GM23338 (cell line): ENCODE results near the gene GAK. TPM values are rescaled to one million over a fixed set of nuclear protein-coding genes. Genes with fewer than 3 reads are reported as not detected.

ENCODE experiments used
- ATAC-seq: fragments of 200-7000 bp; cut with Tn5 transposase; 3 replicates; pipeline ENCODE4 v1.9.1; 2020
- DNase-seq: peaks from one replicate; pipeline ENCODE4 v3.0.0-alpha.2; 2015; ENCODE audit warnings: low spot score
- H2AFZ ChIP-seq: fragments of 200-600 bp; sonication (generic); 2 replicates; pipeline ENCODE4 v1.8.0; 2016; ENCODE audit warnings: antibody characterized with exemption, mild to moderate bottlenecking, moderate library complexity
- H3F3A ChIP-seq: fragments of 200-600 bp; sonication (generic); replicated peaks from 2 replicates; pipeline ENCODE4 v1.8.0; 2017; ENCODE audit warnings: antibody characterized with exemption, mixed run types, low read depth
- H3K27ac ChIP-seq: fragments of 200-600 bp; sonication (generic); 2 replicates; pipeline ENCODE4 v1.6.1; 2016; ENCODE audit warnings: low read depth
- H3K27me3 ChIP-seq: fragments of 200-600 bp; sonication (generic); 2 replicates; pipeline ENCODE4 v1.8.0; 2016; ENCODE audit warnings: mild to moderate bottlenecking, mixed run types, moderate library complexity; ENCODE audit not compliant: insufficient read depth
- H3K36me3 ChIP-seq: fragments of 200-600 bp; sonication (generic); 2 replicates; pipeline ENCODE4 v1.8.0; 2016; ENCODE audit warnings: mild to moderate bottlenecking; ENCODE audit not compliant: insufficient read depth
- H3K4me1 ChIP-seq: fragments of 200-600 bp; sonication (generic); 2 replicates; pipeline ENCODE4 v1.8.0; 2016; ENCODE audit warnings: mild to moderate bottlenecking, moderate library complexity; ENCODE audit not compliant: insufficient read depth
- H3K4me2 ChIP-seq: fragments of 200-600 bp; sonication (generic); 2 replicates; pipeline ENCODE4 v1.7.1; 2017; ENCODE audit warnings: mixed run types
- H3K4me3 ChIP-seq: fragments of 200-600 bp; sonication (generic); 2 replicates; pipeline ENCODE4 v1.6.1; 2016; ENCODE audit warnings: mixed run types
- H3K79me2 ChIP-seq: fragments of 200-600 bp; sonication (generic); replicated peaks from 2 replicates; pipeline ENCODE4 v1.8.0; 2017; ENCODE audit warnings: mild to moderate bottlenecking; ENCODE audit not compliant: insufficient read depth
- H3K9me2 ChIP-seq: fragments of 200-600 bp; sonication (generic); 2 replicates; pipeline ENCODE4 v1.8.0; 2017; ENCODE audit not compliant: insufficient read depth
- H4K20me1 ChIP-seq: fragments of 200-600 bp; sonication (generic); replicated peaks from 2 replicates; pipeline ENCODE4 v1.8.0; 2017; ENCODE audit warnings: mild to moderate bottlenecking; ENCODE audit not compliant: insufficient read depth
- H3K27ac Mint-ChIP-seq: 2 replicates; pipeline ENCODE4 v1.8.0; 2020; ENCODE audit warnings: inconsistent platforms, mild to moderate bottlenecking, moderate library complexity, mixed read lengths
- H3K27me3 Mint-ChIP-seq: 3 replicates; pipeline ENCODE4 v1.8.0; 2022; ENCODE audit warnings: low read depth, mild to moderate bottlenecking, moderate library complexity, mixed read lengths, inconsistent platforms; ENCODE audit not compliant: insufficient read depth, poor library complexity
- H3K36me3 Mint-ChIP-seq: 3 replicates; pipeline ENCODE4 v1.8.0; 2021; ENCODE audit warnings: low read depth, mild to moderate bottlenecking, inconsistent platforms, moderate library complexity, mixed read lengths
- H3K4me1 Mint-ChIP-seq: 3 replicates; pipeline ENCODE4 v1.8.0; 2020; ENCODE audit warnings: mild to moderate bottlenecking, inconsistent platforms, mixed read lengths
- H3K4me3 Mint-ChIP-seq: 3 replicates; pipeline ENCODE4 v1.8.0; 2021; ENCODE audit warnings: moderate library complexity, mild to moderate bottlenecking, inconsistent platforms, mixed read lengths
- H3K9me3 Mint-ChIP-seq: 3 replicates; pipeline ENCODE4 v1.8.0; 2020; ENCODE audit warnings: moderate library complexity, mild to moderate bottlenecking, inconsistent platforms, mixed read lengths
- polyA plus RNA-seq: library from polyadenylated mRNA; unstranded; fragments of >200 nt; fragmentation: Nextera tagmentation; extraction: Ambion mirVana; gene quantifications from 2 replicates; pipeline ENCODE4 v1.2.1, GENCODE V29; 2016
- total RNA-seq: library from RNA; depleted of rRNA; stranded (reverse); fragments of >200 nt; shearing (Covaris generic); gene quantifications from 2 replicates; pipeline ENCODE4 v1.2.3, GENCODE V29; 2014
- TF ChIP-seq, protein P1 (sequence below): fragments of 250-450 bp; sonication (Bioruptor Pico); IDR thresholded peaks from 2 replicates; pipeline ENCODE4 v1.5.0; 2020; ENCODE audit warnings: mild to moderate bottlenecking, moderate library complexity
- TF ChIP-seq, protein P2 (sequence below), 2 experiments: fragments of 200-600 bp in 1 of 2; sonication (generic) in 1 of 2; conservative IDR thresholded peaks; 2 replicates each; pipeline versions ENCODE4 v1.5.1 to v1.6.1; 2016 to 2017; ENCODE audit warnings: antibody characterized with exemption in 2 of 2, low read depth in 2 of 2, mild to moderate bottlenecking in 2 of 2, moderate library complexity in 1 of 2

Gene GAK
- total and polyA plus RNA-seq, 2 experiments from 2014 or later: 48.5 to 124 TPM

DNA sequence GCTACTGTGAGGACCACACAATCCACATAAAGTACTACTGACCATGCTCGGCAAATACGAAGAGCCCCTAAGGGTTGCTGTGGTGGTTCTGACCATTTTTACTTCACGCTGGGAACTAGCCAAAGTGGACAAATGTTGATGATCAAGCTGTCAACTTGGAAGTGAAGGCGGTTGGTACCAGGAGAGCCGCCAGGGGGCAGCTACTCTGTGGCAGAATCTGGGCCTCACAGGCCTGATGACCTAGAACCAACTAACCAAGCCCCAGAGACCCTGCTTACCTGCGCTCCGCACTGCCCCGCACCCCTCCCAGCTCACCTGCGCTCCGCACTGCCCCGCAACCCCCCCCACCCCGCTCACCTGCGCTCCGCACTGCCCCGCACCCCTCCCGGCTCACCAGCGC, 5.6 kb downstream of the GAK start:
- Mint-ChIP-seq H3K4me1 (peaks cover 28% of the 10 kb centered on the region), H3K9me3 (no peaks in the 10 kb centered on the region), H3K36me3 (no peaks in the 10 kb centered on the region), H3K27me3 (peaks cover 11% of the 10 kb centered on the region), H3K27ac (0 out of 2 replicates have a peak overlapping the region, but pooled peaks have one; percentile 51), H3K4me3 (no peak overlapping the region; the same call in 2 of the 3 replicates)
- H3K9me2 ChIP-seq: no peaks in the 10 kb centered on the region
- ATAC-seq: peak; percentile 82
- peaks cover 41% of the 10 kb centered on the region for H4K20me1 ChIP-seq
- no peak overlapping the region for H3K4me2 ChIP-seq
- peaks cover 88% of the 10 kb centered on the region for H3K79me2 ChIP-seq
- H3K4me1 ChIP-seq: no peaks in the 10 kb centered on the region; the same call in 1 of the 2 replicates
- no peak overlapping the region for H2AFZ ChIP-seq
- DNase-seq: peak; percentile 88
- TF ChIP-seq, protein P1, sequence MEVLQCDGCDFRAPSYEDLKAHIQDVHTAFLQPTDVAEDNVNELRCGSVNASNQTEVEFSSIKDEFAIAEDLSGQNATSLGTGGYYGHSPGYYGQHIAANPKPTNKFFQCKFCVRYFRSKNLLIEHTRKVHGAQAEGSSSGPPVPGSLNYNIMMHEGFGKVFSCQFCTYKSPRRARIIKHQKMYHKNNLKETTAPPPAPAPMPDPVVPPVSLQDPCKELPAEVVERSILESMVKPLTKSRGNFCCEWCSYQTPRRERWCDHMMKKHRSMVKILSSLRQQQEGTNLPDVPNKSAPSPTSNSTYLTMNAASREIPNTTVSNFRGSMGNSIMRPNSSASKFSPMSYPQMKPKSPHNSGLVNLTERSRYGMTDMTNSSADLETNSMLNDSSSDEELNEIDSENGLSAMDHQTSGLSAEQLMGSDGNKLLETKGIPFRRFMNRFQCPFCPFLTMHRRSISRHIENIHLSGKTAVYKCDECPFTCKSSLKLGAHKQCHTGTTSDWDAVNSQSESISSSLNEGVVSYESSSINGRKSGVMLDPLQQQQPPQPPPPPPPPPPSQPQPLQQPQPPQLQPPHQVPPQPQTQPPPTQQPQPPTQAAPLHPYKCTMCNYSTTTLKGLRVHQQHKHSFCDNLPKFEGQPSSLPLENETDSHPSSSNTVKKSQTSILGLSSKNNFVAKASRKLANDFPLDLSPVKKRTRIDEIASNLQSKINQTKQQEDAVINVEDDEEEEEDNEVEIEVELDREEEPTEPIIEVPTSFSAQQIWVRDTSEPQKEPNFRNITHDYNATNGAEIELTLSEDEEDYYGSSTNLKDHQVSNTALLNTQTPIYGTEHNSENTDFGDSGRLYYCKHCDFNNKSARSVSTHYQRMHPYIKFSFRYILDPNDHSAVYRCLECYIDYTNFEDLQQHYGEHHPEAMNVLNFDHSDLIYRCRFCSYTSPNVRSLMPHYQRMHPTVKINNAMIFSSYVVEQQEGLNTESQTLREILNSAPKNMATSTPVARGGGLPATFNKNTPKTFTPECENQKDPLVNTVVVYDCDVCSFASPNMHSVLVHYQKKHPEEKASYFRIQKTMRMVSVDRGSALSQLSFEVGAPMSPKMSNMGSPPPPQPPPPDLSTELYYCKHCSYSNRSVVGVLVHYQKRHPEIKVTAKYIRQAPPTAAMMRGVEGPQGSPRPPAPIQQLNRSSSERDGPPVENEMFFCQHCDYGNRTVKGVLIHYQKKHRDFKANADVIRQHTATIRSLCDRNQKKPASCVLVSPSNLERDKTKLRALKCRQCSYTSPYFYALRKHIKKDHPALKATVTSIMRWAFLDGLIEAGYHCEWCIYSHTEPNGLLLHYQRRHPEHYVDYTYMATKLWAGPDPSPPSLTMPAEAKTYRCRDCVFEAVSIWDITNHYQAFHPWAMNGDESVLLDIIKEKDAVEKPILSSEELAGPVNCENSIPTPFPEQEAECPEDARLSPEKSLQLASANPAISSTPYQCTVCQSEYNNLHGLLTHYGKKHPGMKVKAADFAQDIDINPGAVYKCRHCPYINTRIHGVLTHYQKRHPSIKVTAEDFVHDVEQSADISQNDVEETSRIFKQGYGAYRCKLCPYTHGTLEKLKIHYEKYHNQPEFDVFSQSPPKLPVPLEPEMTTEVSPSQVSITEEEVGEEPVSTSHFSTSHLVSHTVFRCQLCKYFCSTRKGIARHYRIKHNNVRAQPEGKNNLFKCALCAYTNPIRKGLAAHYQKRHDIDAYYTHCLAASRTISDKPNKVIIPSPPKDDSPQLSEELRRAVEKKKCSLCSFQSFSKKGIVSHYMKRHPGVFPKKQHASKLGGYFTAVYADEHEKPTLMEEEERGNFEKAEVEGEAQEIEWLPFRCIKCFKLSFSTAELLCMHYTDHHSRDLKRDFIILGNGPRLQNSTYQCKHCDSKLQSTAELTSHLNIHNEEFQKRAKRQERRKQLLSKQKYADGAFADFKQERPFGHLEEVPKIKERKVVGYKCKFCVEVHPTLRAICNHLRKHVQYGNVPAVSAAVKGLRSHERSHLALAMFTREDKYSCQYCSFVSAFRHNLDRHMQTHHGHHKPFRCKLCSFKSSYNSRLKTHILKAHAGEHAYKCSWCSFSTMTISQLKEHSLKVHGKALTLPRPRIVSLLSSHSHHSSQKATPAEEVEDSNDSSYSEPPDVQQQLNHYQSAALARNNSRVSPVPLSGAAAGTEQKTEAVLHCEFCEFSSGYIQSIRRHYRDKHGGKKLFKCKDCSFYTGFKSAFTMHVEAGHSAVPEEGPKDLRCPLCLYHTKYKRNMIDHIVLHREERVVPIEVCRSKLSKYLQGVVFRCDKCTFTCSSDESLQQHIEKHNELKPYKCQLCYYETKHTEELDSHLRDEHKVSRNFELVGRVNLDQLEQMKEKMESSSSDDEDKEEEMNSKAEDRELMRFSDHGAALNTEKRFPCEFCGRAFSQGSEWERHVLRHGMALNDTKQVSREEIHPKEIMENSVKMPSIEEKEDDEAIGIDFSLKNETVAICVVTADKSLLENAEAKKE (CRISPR knock-in tag): no peak
- TF ChIP-seq, protein P2, sequence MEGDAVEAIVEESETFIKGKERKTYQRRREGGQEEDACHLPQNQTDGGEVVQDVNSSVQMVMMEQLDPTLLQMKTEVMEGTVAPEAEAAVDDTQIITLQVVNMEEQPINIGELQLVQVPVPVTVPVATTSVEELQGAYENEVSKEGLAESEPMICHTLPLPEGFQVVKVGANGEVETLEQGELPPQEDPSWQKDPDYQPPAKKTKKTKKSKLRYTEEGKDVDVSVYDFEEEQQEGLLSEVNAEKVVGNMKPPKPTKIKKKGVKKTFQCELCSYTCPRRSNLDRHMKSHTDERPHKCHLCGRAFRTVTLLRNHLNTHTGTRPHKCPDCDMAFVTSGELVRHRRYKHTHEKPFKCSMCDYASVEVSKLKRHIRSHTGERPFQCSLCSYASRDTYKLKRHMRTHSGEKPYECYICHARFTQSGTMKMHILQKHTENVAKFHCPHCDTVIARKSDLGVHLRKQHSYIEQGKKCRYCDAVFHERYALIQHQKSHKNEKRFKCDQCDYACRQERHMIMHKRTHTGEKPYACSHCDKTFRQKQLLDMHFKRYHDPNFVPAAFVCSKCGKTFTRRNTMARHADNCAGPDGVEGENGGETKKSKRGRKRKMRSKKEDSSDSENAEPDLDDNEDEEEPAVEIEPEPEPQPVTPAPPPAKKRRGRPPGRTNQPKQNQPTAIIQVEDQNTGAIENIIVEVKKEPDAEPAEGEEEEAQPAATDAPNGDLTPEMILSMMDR (conservative IDR thresholded peaks at IDR 0.05; ENCODE audit: low read depth in 2 of 2): peak; percentile 60 to 67
- H3K36me3 ChIP-seq: no peaks in the 10 kb centered on the region
- H3K27me3 ChIP-seq: no peaks in the 10 kb centered on the region
- no peak overlapping the region for H3K27ac ChIP-seq
- H3F3A ChIP-seq: no peaks in the 10 kb centered on the region
- no peak overlapping the region for H3K4me3 ChIP-seq
